BLaER1 treated with 17β-estradiol and CSF1 and Interleukin-3, amounts not matched to agents 10 nM and 100 nM (cell line): Measurements from ENCODE around the gene PHB1.

Source experiments
- H3K27ac ChIP-seq, 11 experiments: shearing (Covaris generic); formaldehyde crosslinking; 2 replicates each; pipeline ENCODE4 v1.8.1; 2022
- H3K27me3 ChIP-seq, 11 experiments: shearing (Covaris generic); formaldehyde crosslinking; 2 replicates each; pipeline ENCODE4 v1.8.1; 2022
- H3K36me3 ChIP-seq, 11 experiments: shearing (Covaris generic); formaldehyde crosslinking; 2 replicates each; pipeline ENCODE4 v1.8.1; 2022
- H3K4me1 ChIP-seq, 10 experiments: shearing (Covaris generic); formaldehyde crosslinking; 2 replicates each; pipeline ENCODE4 v1.8.1; 2022
- H3K4me2 ChIP-seq, 11 experiments: shearing (Covaris generic); formaldehyde crosslinking; 2 replicates each; pipeline ENCODE4 v1.8.1; 2022
- H3K4me3 ChIP-seq, 10 experiments: shearing (Covaris generic); formaldehyde crosslinking; 2 replicates each; pipeline ENCODE4 v1.8.1; 2022
- H3K9ac ChIP-seq, 11 experiments: shearing (Covaris generic); formaldehyde crosslinking; 2 replicates each; pipeline ENCODE4 v1.8.1; 2022
- H3K9me3 ChIP-seq, 11 experiments: shearing (Covaris generic); formaldehyde crosslinking; replicated peaks in 1 of 11; 2 replicates each; pipeline ENCODE4 v1.8.1; 2022
- H4K20me1 ChIP-seq, 11 experiments: shearing (Covaris generic); formaldehyde crosslinking; 2 replicates each; pipeline ENCODE4 v1.8.1; 2022
- Cebpa-rat ChIP-seq, 11 experiments: shearing (Covaris generic); IDR thresholded peaks; 2 replicates each; pipeline ENCODE4 v1.8.1; 2022

Gene PHB1

DNA sequence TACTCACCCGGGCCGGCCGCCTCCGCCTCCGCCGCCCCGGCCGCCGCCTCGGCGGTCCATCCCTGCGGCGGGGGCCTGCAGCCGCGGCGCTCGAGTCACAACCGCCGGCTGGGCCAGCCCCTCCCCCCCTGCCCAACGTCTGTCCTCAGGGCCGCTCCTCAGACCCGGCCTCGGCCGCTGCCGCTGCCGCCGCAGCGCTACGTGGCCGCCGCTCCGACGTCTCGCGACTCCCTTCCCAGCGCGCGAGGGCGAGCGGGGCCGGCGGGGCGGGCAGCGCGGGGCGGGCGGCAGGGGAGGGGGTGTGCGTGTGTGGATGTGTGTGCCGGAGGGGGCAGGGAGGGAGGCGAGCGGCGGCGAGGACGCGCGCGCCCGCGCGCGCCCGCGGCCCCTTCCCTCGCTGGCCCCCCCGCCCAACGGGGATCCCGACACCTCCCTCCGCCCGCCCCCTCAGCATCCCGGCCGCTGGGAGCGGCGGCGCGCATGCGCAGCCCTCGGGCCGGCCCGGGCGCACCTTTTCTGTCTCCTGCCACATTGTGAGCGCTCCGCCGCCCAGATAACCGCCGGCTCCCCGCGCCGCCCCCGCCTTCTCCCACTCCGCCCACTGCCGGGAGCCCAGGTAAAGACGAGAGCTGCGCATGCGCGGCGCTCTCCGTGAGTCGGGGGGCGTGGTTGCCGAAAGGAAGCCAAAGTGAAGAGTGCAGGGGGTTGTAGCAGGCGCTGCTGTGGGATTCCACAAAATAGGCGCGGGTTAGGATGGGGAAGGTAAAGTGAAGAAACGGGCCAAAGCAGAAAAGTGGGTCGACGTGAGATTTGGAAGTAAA, 52.6 kb downstream of the PHB1 start, which contains the start of gene ZNF652:
ZNF652 (minus strand) TSS at position 349 of the 821 bp plus-strand sequence. CDS start 44,525 bp downstream, outside the sequence.
- H3K9ac ChIP-seq = peak within 1 kb of the TSS; percentile 91 to 98 (median 96)
- H3K4me1 ChIP-seq = peaks cover 46 to 60% (median 56%) of the 10 kb centered on the region in 10 experiments
- H4K20me1 ChIP-seq = peaks cover 22 to 39% (median 33%) of the 10 kb centered on the region in 11 experiments; a peak in 17 of 22 replicates
- H3K27me3 ChIP-seq = no peaks in the 10 kb centered on the region
- TF ChIP-seq Cebpa-rat (IDR thresholded peaks at IDR 0.05) = no peak
- peak within 1 kb of the TSS; percentile 86 to 99 (median 97) for H3K4me2 ChIP-seq
- H3K36me3 ChIP-seq = no peaks in the 10 kb centered on the region
- H3K27ac ChIP-seq = peak within 1 kb of the TSS; percentile 88 to 98 (median 96)
- peak within 1 kb of the TSS; percentile 79 to 100 (median 90) for H3K4me3 ChIP-seq
- no peaks in the 10 kb centered on the region for H3K9me3 ChIP-seq

DNA sequence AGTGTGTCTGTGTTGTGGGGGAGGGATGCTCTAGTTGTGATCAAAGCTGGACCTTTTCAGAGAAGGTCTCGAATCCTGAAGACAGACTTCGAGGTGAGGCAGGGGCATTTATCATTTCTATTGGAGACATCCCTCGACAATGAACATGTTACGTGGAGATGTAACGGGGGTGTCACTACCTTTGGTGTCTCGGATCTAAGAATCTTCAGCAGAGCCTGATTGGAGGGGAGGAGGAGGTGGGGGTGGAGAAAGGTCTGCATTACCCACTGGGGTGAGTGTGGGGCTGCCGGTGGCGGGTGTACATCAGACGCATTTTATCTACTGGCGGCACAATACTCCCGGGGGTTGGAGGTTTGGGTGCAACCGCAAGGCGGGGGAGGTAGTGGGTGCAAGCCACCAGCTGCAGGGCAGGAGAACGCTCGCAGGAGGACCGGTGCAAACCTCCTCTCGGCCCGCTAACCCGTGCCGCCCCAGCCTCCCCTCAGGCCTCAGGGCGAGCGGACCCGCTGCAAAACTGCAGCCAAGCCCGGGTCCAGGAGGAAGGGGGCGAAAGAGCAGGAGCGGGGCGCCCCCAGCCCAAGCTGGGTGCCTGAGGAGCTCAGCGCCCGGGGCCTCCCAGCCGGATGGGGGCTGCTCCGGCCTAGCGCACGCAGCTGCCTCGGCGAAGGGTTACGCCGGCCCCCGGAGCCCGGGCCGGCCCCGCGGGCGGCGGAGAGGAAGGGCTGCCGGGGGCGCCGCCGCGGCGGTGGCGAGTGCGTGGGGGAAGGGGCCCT, 53.4 kb downstream of the PHB1 start:
- H3K36me3 ChIP-seq = no peaks in the 10 kb centered on the region
- H3K4me1 ChIP-seq = peaks cover 46 to 64% (median 57%) of the 10 kb centered on the region in 10 experiments
- peak overlapping the region; percentile 91 to 98 (median 96) for H3K9ac ChIP-seq
- H3K27me3 ChIP-seq = no peaks in the 10 kb centered on the region
- peaks cover 22 to 47% (median 37%) of the 10 kb centered on the region in 11 experiments; a peak in 17 of 22 replicates for H4K20me1 ChIP-seq
- peak overlapping the region; percentile 88 to 98 (median 96) for H3K27ac ChIP-seq
- no peak for TF ChIP-seq Cebpa-rat (IDR thresholded peaks at IDR 0.05)
- peak overlapping the region; percentile 86 to 99 (median 97) for H3K4me2 ChIP-seq
- peak overlapping the region; percentile 79 to 100 (median 90) for H3K4me3 ChIP-seq
- no peaks in the 10 kb centered on the region for H3K9me3 ChIP-seq

DNA sequence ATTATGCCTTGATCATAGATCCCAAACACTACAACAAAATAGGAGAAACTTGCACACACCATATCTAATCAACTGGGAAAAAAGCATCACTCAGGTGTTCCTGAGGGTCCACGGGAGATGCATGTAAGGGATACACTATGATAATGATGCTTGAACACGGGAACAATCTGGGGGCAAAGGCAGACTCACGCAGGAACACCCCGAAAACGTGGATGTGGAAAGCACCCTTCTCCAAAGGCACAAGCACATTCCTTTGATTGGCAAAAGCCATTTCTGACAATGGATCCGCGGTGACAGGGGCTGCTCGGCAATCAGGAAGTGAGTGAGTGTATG, 53.9 kb downstream of the PHB1 start:
- Histone ChIP-seq H3K27me3 (no peaks in the 10 kb centered on the region), H4K20me1 (peaks cover 22 to 51% (median 43%) of the 10 kb centered on the region in 11 experiments; a peak in 17 of 22 replicates), H3K9ac (peak overlapping the region; percentile 91 to 98 (median 96)), H3K4me1 (peaks cover 41 to 59% (median 52%) of the 10 kb centered on the region in 10 experiments), H3K27ac (peak overlapping the region in 10 of 11 experiments; percentile 91 to 98 (median 96); a peak in 19 of 22 replicates), H3K9me3 (no peaks in the 10 kb centered on the region), H3K36me3 (no peaks in the 10 kb centered on the region), H3K4me2 (peak overlapping the region; percentile 86 to 99 (median 97)), H3K4me3 (peak overlapping the region; percentile 79 to 100 (median 90))
- TF ChIP-seq Cebpa-rat (IDR thresholded peaks at IDR 0.05) = no peak

DNA sequence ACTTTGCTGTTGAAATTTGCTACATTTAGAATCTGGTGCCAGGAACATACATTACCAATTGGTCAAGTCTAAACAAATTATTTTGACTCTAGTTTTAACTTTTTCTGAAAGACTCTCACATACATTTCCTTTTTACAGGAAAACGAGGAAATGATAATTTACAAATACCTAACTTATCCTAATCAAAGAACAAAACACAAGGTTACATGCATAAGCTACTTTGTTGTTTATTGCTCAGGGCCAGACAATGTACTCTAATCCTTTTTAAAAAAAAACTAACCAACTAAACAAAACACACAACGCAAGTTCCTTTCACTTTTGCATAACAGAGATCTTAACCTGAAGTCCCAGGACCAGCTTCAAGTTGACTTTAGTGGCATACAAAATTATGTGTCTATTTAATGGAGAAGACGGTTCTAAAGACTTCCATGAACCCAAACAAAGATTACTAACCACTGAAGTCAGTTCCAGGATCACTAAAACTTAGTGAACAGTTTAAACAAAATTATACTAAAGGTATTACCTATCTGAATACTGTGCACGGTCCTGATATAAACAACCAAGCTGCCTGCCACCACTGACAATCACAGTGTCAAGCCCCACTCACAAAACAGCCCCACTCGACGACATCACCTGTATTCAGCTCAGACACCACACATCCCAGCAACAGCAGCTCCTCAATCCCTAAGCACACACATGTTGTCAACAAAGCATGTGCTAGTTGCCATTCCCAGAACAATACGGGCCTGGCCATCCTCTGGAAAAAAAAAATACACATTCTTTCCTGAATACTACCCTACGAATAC, 54.5 kb downstream of the PHB1 start:
- Histone ChIP-seq H3K4me3 (peak overlapping the region; percentile 79 to 100 (median 90)), H3K4me2 (peak overlapping the region; percentile 86 to 99 (median 97)), H3K4me1 (peaks cover 36 to 53% (median 46%) of the 10 kb centered on the region in 10 experiments), H3K36me3 (no peaks in the 10 kb centered on the region), H4K20me1 (peaks cover 22 to 52% (median 46%) of the 10 kb centered on the region in 11 experiments; a peak in 17 of 22 replicates), H3K27ac (peak overlapping the region in 10 of 11 experiments; percentile 91 to 98 (median 96); a peak in 19 of 22 replicates), H3K27me3 (no peaks in the 10 kb centered on the region), H3K9me3 (no peaks in the 10 kb centered on the region), H3K9ac (peak overlapping the region; percentile 91 to 98 (median 96); a peak in 21 of 22 replicates)
- TF ChIP-seq Cebpa-rat (IDR thresholded peaks at IDR 0.05) = no peak

DNA sequence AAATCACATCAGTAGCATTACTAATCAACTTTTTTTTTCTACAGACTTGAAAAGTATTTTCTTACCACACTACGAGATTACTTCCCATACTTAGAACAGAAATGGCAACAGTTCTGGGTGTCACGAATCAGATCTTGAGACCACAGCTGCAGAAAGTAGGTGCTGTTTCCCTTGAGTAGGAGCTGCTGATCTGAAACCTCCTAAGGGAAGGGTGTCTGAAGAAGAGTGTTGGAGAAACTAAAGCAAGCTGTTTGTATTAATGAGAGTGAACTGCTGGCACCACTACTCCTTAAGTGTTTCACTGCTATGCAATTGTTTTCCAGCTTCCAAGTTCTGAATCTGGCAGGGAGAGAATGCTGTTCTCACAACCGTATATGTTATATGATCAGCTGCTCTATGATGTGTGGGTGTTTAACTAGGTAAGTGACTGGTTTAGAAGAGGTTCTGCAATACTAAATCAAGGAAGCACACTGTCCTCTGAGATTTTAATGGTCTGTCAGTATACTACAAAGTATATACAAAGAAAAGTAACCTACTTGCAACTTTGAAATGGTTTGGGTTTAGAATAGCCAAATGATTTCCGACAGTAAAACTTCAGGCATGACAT, 55.9 kb downstream of the PHB1 start:
- peak overlapping the region in 5 of 11 experiments; percentile 3 to 35 (median 9); a peak in 4 of 22 replicates for H3K9ac ChIP-seq

DNA sequence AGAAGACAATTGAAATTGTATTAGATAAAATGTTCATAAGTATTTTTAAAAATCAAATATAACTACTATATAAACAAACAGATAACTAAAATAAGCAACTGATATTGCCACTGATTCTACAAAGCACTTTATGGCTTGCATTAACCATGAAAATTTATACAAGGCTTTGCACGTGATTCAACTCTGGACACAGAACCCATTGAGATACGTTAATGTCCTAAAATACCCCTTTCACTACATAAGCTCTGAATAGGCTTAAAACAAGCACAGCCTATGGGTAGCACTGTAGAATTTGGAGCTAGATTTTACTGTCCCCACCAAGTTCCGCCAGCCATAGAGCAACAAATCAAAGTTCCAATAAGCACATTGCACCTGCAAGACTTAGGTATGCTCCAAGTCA, 57.2 kb downstream of the PHB1 start:
- Histone ChIP-seq H3K4me2 (peak overlapping the region; percentile 86 to 99 (median 97); a peak in 21 of 22 replicates), H3K27ac (no peak overlapping the region)

More for the DNA sequence above, 55.9 kb downstream of the PHB1 start:
- TF ChIP-seq Cebpa-rat (IDR thresholded peaks at IDR 0.05) = no peak
- Histone ChIP-seq H4K20me1 (peaks cover 22 to 60% (median 46%) of the 10 kb centered on the region in 11 experiments; a peak in 17 of 22 replicates), H3K36me3 (no peaks in the 10 kb centered on the region), H3K27me3 (no peaks in the 10 kb centered on the region), H3K4me2 (peak overlapping the region; percentile 86 to 99 (median 97)), H3K9me3 (no peaks in the 10 kb centered on the region), H3K4me1 (peaks cover 34 to 52% (median 44%) of the 10 kb centered on the region in 10 experiments), H3K4me3 (0 out of 20 replicates have a peak overlapping the region, but pooled peaks of 1 of the 10 experiments have one; percentile 12), H3K27ac (no peak overlapping the region; a peak in 1 of 22 replicates)

DNA sequence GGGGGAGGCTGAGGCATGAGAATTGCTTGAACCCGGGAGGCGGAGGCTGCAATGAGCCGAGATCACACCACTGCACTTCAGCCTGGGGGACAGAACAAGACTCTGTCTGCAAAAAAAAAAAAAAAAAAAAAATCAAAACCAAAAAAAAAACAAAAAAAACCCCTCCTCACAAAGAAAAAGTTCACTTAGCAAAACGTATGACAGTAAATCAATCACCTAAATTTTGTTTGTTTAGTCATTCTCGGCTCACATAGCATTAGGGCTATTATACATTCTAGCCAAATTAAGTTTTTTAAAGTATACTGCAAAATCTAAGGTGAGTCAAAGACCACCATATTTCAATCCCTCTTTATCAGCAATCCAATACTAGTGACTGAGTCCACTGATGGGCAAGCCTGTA, 58.4 kb downstream of the PHB1 start:
- no peak overlapping the region for H3K27ac ChIP-seq
- H3K4me3 ChIP-seq = no peak overlapping the region
- TF ChIP-seq Cebpa-rat (IDR thresholded peaks at IDR 0.05) = no peak
- no peak overlapping the region for H3K4me2 ChIP-seq
- H3K36me3 ChIP-seq = peaks cover 0 to 11% (median 6%) of the 10 kb centered on the region in 11 experiments; a peak in 4 of 22 replicates
- H3K4me1 ChIP-seq = peaks cover 33 to 45% (median 36%) of the 10 kb centered on the region in 10 experiments
- no peaks in the 10 kb centered on the region for H3K27me3 ChIP-seq
- peaks cover 22 to 83% (median 46%) of the 10 kb centered on the region in 11 experiments; a peak in 17 of 22 replicates for H4K20me1 ChIP-seq
- peaks cover 0 to 9% (median 6%) of the 10 kb centered on the region in 11 experiments; a peak in 10 of 22 replicates for H3K9me3 ChIP-seq
- no peak overlapping the region for H3K9ac ChIP-seq

More for the DNA sequence above, 57.2 kb downstream of the PHB1 start:
- no peak for TF ChIP-seq Cebpa-rat (IDR thresholded peaks at IDR 0.05)
- Histone ChIP-seq H4K20me1 (peaks cover 22 to 73% (median 46%) of the 10 kb centered on the region in 11 experiments; a peak in 17 of 22 replicates), H3K36me3 (peaks cover 0 to 8% (median 6%) of the 10 kb centered on the region in 11 experiments; a peak in 3 of 22 replicates), H3K9me3 (peaks cover 0 to 8% (median 5%) of the 10 kb centered on the region in 11 experiments; a peak in 10 of 22 replicates), H3K4me3 (no peak overlapping the region), H3K4me1 (peaks cover 34 to 48% (median 38%) of the 10 kb centered on the region in 10 experiments), H3K27me3 (no peaks in the 10 kb centered on the region), H3K9ac (no peak overlapping the region)
